Psoas muscle (tissue), 8 donors: Measurements from ENCODE around the gene CCL24. TPM values are rescaled to one million over a fixed set of nuclear protein-coding genes. Genes with fewer than 3 reads are reported as not detected.
"Not testable (repeated sequence)": the region's sequence is repeated elsewhere in the genome, so short reads cannot be mapped to it uniquely, and the experiment has no call there.

Source experiments
- ATAC-seq, 4 donors: fragments of 200-7000 bp; cut with Tn5 transposase; one replicate each; pipeline ENCODE4 v1.9.1; 2020; ENCODE audit warnings: moderate library complexity in 3 of 4, mild to moderate bottlenecking in 2 of 4
- DNase-seq, 2 donors: peaks; one replicate each; pipeline ENCODE4 v3.0.0-alpha.2; 2020
- H3K27ac ChIP-seq: fragments of 200-600 bp; one replicate; pipeline ENCODE4 v1.8.0; 2022
- H3K27me3 ChIP-seq, 3 donors: fragments of 200-600 bp in 1 of 3; one replicate each; pipeline versions ENCODE4 v1.6.1 to v1.8.0; 2013 to 2022; ENCODE audit warnings: low read length in 2 of 3, mild to moderate bottlenecking in 2 of 3, moderate library complexity in 1 of 3; ENCODE audit not compliant: insufficient read depth in 3 of 3
- H3K36me3 ChIP-seq, 2 donors: fragments of 200-600 bp in 1 of 2; one replicate each; pipeline versions ENCODE4 v1.6.1 to v1.8.0; 2013 to 2022; ENCODE audit warnings: low read depth in 1 of 2, mild to moderate bottlenecking in 1 of 2, moderate library complexity in 1 of 2; ENCODE audit not compliant: insufficient read depth in 1 of 2
- H3K4me1 ChIP-seq: fragments of 200-600 bp; one replicate; pipeline ENCODE4 v1.8.0; 2022
- H3K4me3 ChIP-seq: fragments of 200-600 bp; one replicate; pipeline ENCODE4 v1.8.0; 2022; ENCODE audit warnings: mild to moderate bottlenecking
- H3K9me3 ChIP-seq: fragments of 200-600 bp; one replicate; pipeline ENCODE4 v1.8.0; 2022
- WGBS, 3 donors: extraction: QIAGEN DNeasy Blood & Tissue Kit; methylation state at CpG; one replicate each; pipeline versions ENCODE4 v1.1.6 to v1.1.7; 2013; 5-methylcytosine and 5-hydroxymethylcytosine counted together
- intact Hi-C, 2 donors: fragments of 100-400 bp; cut with DNase I; formaldehyde crosslinking; loops; one replicate each; pipeline versions ENCODE4 v1.11.0 to v1.14.2; 2022
- polyA plus RNA-seq, 3 donors: library from polyadenylated mRNA; stranded (reverse); fragments of 200-250 nt; gene quantifications; one replicate each; pipeline ENCODE4 v1.2.3, GENCODE V29; 2013
- total RNA-seq, 4 donors: library from RNA; stranded (reverse); fragmentation: NEBNext Ultra II Directional in 2 of 4; extraction: Animal tissue kit (Norgen Biotek cat#: 25700) in 2 of 4; gene quantifications; one replicate each; pipeline versions ENCODE4 v1.2.1 to v1.2.4, GENCODE V29; 2021 to 2023
- TF ChIP-seq, protein P1 (sequence below): fragments of 200-600 bp; IDR thresholded peaks from one replicate; pipeline ENCODE4 v1.8.0; 2022; ENCODE audit warnings: antibody characterized with exemption
- donor health status: healthy with polysubstance abuse.
- donor health status: DM: no; HTN: no; CAD: no; lungs with moderate emphysema.
- donor health status: Bipolar disorder and iron deficiency.
- donor health status: healthy.
- donor health status: DM: yes; HTN: yes; CAD: no.
- donor health status: DM: no; HTN: no; CAD: no.
- donor health status: DM: no; HTN: no; CAD: no.
- donor health status: DM: yes; HTN: yes; CAD: no.

The CCL24 gene
- total and polyA plus RNA-seq, 7 donors = not detected

DNA sequence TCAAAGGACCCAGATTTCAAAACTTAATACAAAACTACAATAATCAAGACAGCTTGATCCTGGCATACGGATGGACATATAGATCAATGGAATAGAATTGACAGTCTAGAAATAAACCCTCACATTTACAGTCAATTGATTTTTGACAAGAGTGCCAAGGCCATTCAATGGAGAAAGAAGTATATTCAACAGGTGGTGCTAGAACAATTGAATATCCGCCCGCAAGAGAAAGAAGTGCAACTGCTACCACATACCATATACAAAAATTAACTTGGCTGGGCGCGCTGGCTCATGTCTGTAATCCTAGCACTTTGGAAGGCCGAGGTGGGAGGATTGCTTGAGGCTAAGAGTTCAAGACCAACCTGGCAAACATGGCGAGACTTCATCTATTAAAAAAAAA is 23.2 kb upstream of the CCL24 start:
- Histone ChIP-seq H3K4me1 (no peaks in the 10 kb centered on the region), H3K36me3 (no peaks in the 10 kb centered on the region), H3K9me3 (no peaks in the 10 kb centered on the region), H3K4me3 (no peak overlapping the region), H3K27me3 (no peaks in the 10 kb centered on the region), H3K27ac (no peak overlapping the region)
- TF ChIP-seq, protein P1, sequence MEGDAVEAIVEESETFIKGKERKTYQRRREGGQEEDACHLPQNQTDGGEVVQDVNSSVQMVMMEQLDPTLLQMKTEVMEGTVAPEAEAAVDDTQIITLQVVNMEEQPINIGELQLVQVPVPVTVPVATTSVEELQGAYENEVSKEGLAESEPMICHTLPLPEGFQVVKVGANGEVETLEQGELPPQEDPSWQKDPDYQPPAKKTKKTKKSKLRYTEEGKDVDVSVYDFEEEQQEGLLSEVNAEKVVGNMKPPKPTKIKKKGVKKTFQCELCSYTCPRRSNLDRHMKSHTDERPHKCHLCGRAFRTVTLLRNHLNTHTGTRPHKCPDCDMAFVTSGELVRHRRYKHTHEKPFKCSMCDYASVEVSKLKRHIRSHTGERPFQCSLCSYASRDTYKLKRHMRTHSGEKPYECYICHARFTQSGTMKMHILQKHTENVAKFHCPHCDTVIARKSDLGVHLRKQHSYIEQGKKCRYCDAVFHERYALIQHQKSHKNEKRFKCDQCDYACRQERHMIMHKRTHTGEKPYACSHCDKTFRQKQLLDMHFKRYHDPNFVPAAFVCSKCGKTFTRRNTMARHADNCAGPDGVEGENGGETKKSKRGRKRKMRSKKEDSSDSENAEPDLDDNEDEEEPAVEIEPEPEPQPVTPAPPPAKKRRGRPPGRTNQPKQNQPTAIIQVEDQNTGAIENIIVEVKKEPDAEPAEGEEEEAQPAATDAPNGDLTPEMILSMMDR = no peak
- WGBS, 3 donors = 81 to 88% (median 87%) methylated on average over 7 of the region's 7 CpGs
- DNase-seq (no peak), ATAC-seq (no peak)
- intact Hi-C loops = no loop called here

DNA sequence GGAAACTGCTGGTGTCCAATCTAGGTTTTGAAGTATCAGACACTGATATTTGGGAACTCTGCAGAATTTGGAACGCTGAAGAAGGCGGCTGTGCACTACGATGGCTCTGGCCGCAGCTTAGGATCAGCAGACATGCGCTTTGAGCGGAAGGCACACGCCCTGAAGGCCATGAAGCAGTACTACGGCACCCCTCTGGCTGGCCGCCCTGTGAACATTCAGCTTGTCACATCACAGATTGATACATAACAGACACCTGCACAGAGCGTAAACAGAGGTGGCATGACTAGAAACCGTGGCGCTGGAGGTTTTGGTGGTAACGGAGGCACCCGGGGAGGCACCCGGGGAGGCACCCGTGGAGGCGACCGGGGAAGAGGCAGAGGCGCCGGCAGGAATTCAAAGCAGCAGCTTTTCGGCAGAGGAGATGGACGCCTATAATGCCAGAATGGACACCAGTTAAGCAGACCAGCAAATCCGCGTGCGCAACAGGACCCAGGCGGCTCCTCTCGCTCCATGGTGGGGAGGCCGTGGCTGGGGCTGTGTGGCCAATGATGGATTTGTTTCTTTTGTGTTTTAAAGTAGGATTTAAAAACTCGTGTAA is 22.2 kb upstream of the CCL24 start:
- H3K4me1 ChIP-seq = no peaks in the 10 kb centered on the region
- H3K27me3 ChIP-seq = no peaks in the 10 kb centered on the region
- H3K9me3 ChIP-seq = no peaks in the 10 kb centered on the region
- intact Hi-C loops = no loop called here
- no peak overlapping the region for H3K4me3 ChIP-seq
- H3K27ac ChIP-seq = no peak overlapping the region
- ATAC-seq = no peak
- DNase-seq = no peak
- no peaks in the 10 kb centered on the region for H3K36me3 ChIP-seq
- 87 to 89% (median 88%) methylated on average over 29 of the region's 29 CpGs for WGBS, 3 donors
- TF ChIP-seq, protein P1 = no peak

DNA sequence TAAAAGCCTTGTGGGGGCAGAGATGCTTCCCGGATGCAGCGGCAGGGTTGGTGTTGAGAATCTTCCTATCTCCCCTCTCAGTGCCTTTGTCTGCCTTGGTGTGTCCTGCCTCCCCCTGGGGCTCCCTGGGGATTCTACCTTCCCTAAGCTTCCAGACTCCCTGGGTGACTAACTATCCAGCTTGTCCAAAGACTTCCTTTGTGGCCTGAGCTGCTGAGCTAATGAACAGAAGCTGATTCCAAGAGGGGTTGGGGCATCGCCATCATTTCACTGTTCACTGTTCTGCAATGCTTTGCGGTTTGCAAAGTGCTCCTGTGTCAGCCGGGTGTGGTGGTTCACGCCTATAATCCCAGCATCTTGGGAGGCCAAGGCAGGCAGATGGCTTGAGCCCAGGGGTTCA is 20.1 kb upstream of the CCL24 start:
- H3K4me3 ChIP-seq, H3K27me3 ChIP-seq, H3K27ac ChIP-seq, intact Hi-C loops, H3K9me3 ChIP-seq, H3K36me3 ChIP-seq, DNase-seq, H3K4me1 ChIP-seq, ATAC-seq: not testable (repeated sequence)
- 62 to 79% (median 70%) methylated on average over 6 of the region's 6 CpGs for WGBS, 3 donors

DNA sequence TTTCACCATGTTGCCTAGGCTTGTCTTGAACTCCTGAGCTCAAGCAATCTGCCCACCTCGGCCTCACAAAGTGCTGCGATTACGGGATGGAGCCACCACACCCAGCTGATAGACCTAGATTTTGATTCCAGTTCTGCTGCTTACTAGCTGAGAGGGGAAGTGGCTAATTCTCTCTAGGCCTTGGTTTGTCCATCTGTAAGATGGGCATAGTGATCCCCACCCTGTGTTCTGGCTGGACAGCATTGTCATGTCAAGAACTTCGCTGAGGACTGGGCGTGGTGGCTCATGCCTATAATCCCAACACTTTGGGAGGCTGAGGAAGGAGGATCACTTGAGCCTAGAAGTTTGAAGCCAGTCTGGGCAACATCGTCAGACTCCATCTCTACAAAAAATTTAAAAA is 17.4 kb upstream of the CCL24 start:
- intact Hi-C loops = no loop called here
- ATAC-seq = no peak
- TF ChIP-seq, protein P1 = no peak
- H3K27ac ChIP-seq = no peak overlapping the region
- no peaks in the 10 kb centered on the region for H3K27me3 ChIP-seq
- H3K4me3 ChIP-seq = no peak overlapping the region
- H3K9me3 ChIP-seq = no peaks in the 10 kb centered on the region
- H3K36me3 ChIP-seq = no peaks in the 10 kb centered on the region
- no peaks in the 10 kb centered on the region for H3K4me1 ChIP-seq
- WGBS, 3 donors = 87 to 92% (median 89%) methylated on average over 6 of the region's 6 CpGs
- no peak for DNase-seq

DNA sequence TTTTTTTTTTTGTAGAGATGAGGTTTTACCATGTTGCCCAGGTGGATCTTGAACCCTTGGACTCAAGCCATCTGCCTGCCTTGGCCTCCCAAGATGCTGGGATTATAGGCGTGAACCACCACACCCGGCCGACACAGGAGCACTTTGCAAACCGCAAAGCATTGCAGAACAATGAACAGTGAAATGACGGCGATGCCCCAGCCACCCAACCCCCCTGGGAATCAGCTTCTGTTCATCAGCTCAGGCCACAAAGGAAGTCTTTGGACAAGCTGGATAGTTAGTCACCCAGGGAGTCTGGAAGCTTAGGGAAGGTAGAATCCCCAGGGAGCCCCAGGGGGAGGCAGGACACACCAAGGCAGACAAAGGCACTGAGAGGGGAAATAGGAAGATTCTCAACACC is 16.1 kb upstream of the CCL24 start:
- not testable (repeated sequence) for H3K27me3 ChIP-seq

More for the DNA sequence above, 16.1 kb upstream of the CCL24 start:
- H3K4me1 ChIP-seq, H3K9me3 ChIP-seq, H3K4me3 ChIP-seq, ATAC-seq, intact Hi-C loops, DNase-seq, H3K27ac ChIP-seq, H3K36me3 ChIP-seq: not testable (repeated sequence)
- 54 to 75% (median 58%) methylated on average over 6 of the region's 6 CpGs for WGBS, 3 donors
